IPS-18a (cell line): ENCODE data around the gene SLC25A30.
"Not testable (repeated sequence)": the region's sequence is repeated elsewhere in the genome, so short reads cannot be mapped to it uniquely, and the experiment has no call there.

Source experiments
- H3K27ac ChIP-seq: one replicate; pipeline ENCODE4 v1.5.1; 2013; ENCODE audit warnings: low read length
- H3K27me3 ChIP-seq: one replicate; pipeline ENCODE4 v1.6.1; 2013; ENCODE audit warnings: mild to moderate bottlenecking, low read length; ENCODE audit not compliant: control insufficient read depth, insufficient read depth
- H3K36me3 ChIP-seq: one replicate; pipeline ENCODE4 v1.6.1; 2013; ENCODE audit warnings: low read depth, low read length; ENCODE audit not compliant: control insufficient read depth
- H3K4me1 ChIP-seq: one replicate; pipeline ENCODE4 v1.6.1; 2013; ENCODE audit warnings: low read depth, low read length; ENCODE audit not compliant: control insufficient read depth
- H3K4me3 ChIP-seq: one replicate; pipeline ENCODE4 v1.5.1; 2013; ENCODE audit warnings: low read length
- H3K9ac ChIP-seq: one replicate; pipeline ENCODE4 v1.6.1; 2013; ENCODE audit warnings: mild to moderate bottlenecking, low read length, moderate library complexity
- H3K9me3 ChIP-seq: one replicate; pipeline ENCODE4 v1.6.1; 2013; ENCODE audit warnings: low read depth, low read length; ENCODE audit not compliant: control insufficient read depth

The SLC25A30 gene

DNA sequence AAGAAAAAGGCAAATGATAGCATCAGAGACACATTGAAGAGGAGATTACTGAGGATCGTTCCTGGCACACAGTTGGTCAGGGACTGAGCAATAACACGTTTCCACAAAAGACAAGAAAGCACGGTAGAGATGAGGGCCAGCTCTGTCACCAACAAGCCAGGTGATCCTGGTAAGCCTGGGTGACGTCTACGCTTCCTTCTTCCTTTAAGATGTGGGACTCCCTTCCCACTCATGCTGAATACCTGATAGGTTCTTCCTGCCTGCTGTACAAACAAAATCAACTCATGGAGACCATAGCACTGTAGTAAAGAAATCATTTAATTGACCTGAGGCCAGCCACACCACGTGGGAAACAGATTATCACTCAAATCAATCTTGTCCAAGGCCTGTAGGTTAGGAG is 26.9 kb upstream of the SLC25A30 start:
- H3K27ac ChIP-seq: no peak overlapping the region
- H3K9me3 ChIP-seq: no peaks in the 10 kb centered on the region
- no peak overlapping the region for H3K9ac ChIP-seq
- H3K27me3 ChIP-seq: no peaks in the 10 kb centered on the region
- no peaks in the 10 kb centered on the region for H3K4me1 ChIP-seq
- no peak overlapping the region for H3K4me3 ChIP-seq
- no peaks in the 10 kb centered on the region for H3K36me3 ChIP-seq

GRCh38 chr13:45441633-45442032 is 23.5 kb upstream of the SLC25A30 start:
- H3K36me3 ChIP-seq: no peaks in the 10 kb centered on the region
- H3K27ac ChIP-seq: no peak overlapping the region
- no peak overlapping the region for H3K4me3 ChIP-seq
- H3K27me3 ChIP-seq: no peaks in the 10 kb centered on the region
- H3K9me3 ChIP-seq: no peaks in the 10 kb centered on the region
- no peak overlapping the region for H3K9ac ChIP-seq
- no peaks in the 10 kb centered on the region for H3K4me1 ChIP-seq

- Histone ChIP-seq H3K36me3 (no peaks in the 10 kb centered on the region), H3K4me3 (no peak overlapping the region), H3K27me3 (no peaks in the 10 kb centered on the region), H3K9ac (no peak overlapping the region), H3K27ac (no peak overlapping the region), H3K9me3 (no peaks in the 10 kb centered on the region), H3K4me1 (no peaks in the 10 kb centered on the region)
Observed at GRCh38 chr13:45439781-45440462, 21.7 kb upstream of the SLC25A30 start.

DNA sequence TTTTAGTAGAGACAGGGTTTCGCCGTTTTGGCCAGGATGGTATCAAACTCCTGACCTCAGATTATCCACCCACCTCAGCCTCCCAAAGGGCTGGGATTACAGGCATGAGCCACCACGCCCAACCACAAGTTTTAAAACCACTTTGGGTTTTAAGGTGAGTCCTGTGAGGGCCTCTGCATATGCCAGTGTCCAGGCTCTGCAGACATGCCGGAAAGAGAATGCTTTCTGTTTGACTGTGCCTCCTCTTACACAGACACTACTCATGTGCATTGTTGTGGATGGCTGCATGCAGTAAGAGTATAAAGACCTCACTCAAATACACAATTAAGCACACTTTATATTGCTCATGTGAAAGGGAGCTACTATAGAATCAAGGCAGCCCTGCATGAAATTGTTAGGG is 20.8 kb upstream of the SLC25A30 start:
- no peaks in the 10 kb centered on the region for H3K27me3 ChIP-seq
- H3K36me3 ChIP-seq: no peaks in the 10 kb centered on the region
- H3K9ac ChIP-seq: no peak overlapping the region
- no peaks in the 10 kb centered on the region for H3K4me1 ChIP-seq
- no peak overlapping the region for H3K4me3 ChIP-seq
- no peaks in the 10 kb centered on the region for H3K9me3 ChIP-seq
- no peak overlapping the region for H3K27ac ChIP-seq

GRCh38 chr13:45437947-45438346 is 19.8 kb upstream of the SLC25A30 start:
- Histone ChIP-seq H3K9ac (no peak overlapping the region), H3K27ac (no peak overlapping the region), H3K36me3 (no peaks in the 10 kb centered on the region), H3K4me3 (no peak overlapping the region), H3K27me3 (no peaks in the 10 kb centered on the region), H3K9me3 (no peaks in the 10 kb centered on the region), H3K4me1 (no peaks in the 10 kb centered on the region)

- Histone ChIP-seq H3K4me1 (no peaks in the 10 kb centered on the region), H3K27me3 (no peaks in the 10 kb centered on the region), H3K27ac (no peak overlapping the region), H3K9me3 (no peaks in the 10 kb centered on the region), H3K36me3 (no peaks in the 10 kb centered on the region), H3K9ac (no peak overlapping the region), H3K4me3 (no peak overlapping the region)
Observed at GRCh38 chr13:45436953-45437352, 18.8 kb upstream of the SLC25A30 start.

DNA sequence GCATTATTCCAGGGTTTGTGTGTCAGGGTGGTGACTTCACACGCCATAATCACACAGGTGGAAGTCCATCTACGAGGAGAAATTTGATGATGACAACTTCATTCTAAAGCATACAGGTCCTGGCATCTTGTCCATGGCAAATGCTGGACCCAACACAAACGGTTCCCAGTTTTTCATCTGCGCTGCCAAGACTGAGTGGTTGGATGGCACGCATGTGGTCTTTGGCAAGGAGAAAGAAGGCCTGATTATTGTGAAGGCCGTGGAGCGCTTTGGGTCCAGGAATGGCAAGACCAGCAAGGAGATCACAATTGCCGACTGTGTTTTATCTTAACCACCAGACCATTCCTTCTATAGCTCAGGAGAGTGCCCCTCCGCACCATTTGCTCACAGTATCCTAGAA is 18.2 kb upstream of the SLC25A30 start:
- H3K9ac ChIP-seq: no peak overlapping the region
- no peaks in the 10 kb centered on the region for H3K9me3 ChIP-seq
- H3K27me3 ChIP-seq: no peaks in the 10 kb centered on the region
- H3K36me3 ChIP-seq: no peaks in the 10 kb centered on the region
- H3K27ac ChIP-seq: no peak overlapping the region
- H3K4me3 ChIP-seq: no peak overlapping the region
- H3K4me1 ChIP-seq: no peaks in the 10 kb centered on the region

- H3K4me1 ChIP-seq: no peaks in the 10 kb centered on the region
- no peak overlapping the region for H3K4me3 ChIP-seq
- no peaks in the 10 kb centered on the region for H3K36me3 ChIP-seq
Observed at GRCh38 chr13:45434556-45435371, 16.6 kb upstream of the SLC25A30 start.

GRCh38 chr13:45433381-45433790 is 15.2 kb upstream of the SLC25A30 start:
- H3K9me3 ChIP-seq: no peaks in the 10 kb centered on the region
- H3K9ac ChIP-seq: no peak overlapping the region
- H3K36me3 ChIP-seq: no peaks in the 10 kb centered on the region
- H3K4me3 ChIP-seq: no peak overlapping the region
- H3K27ac ChIP-seq: no peak overlapping the region
- no peaks in the 10 kb centered on the region for H3K27me3 ChIP-seq
- no peaks in the 10 kb centered on the region for H3K4me1 ChIP-seq

More at GRCh38 chr13:45434556-45435371, 16.6 kb upstream of the SLC25A30 start:
- H3K27me3 ChIP-seq: no peaks in the 10 kb centered on the region
- no peaks in the 10 kb centered on the region for H3K9me3 ChIP-seq
- no peak overlapping the region for H3K9ac ChIP-seq
- H3K27ac ChIP-seq: no peak overlapping the region

- no peak overlapping the region for H3K9ac ChIP-seq
- no peak overlapping the region for H3K4me3 ChIP-seq
- no peaks in the 10 kb centered on the region for H3K36me3 ChIP-seq
- no peaks in the 10 kb centered on the region for H3K9me3 ChIP-seq
- no peaks in the 10 kb centered on the region for H3K27me3 ChIP-seq
- no peaks in the 10 kb centered on the region for H3K4me1 ChIP-seq
- no peak overlapping the region for H3K27ac ChIP-seq
Observed at GRCh38 chr13:45432737-45433380, 14.7 kb upstream of the SLC25A30 start.

DNA sequence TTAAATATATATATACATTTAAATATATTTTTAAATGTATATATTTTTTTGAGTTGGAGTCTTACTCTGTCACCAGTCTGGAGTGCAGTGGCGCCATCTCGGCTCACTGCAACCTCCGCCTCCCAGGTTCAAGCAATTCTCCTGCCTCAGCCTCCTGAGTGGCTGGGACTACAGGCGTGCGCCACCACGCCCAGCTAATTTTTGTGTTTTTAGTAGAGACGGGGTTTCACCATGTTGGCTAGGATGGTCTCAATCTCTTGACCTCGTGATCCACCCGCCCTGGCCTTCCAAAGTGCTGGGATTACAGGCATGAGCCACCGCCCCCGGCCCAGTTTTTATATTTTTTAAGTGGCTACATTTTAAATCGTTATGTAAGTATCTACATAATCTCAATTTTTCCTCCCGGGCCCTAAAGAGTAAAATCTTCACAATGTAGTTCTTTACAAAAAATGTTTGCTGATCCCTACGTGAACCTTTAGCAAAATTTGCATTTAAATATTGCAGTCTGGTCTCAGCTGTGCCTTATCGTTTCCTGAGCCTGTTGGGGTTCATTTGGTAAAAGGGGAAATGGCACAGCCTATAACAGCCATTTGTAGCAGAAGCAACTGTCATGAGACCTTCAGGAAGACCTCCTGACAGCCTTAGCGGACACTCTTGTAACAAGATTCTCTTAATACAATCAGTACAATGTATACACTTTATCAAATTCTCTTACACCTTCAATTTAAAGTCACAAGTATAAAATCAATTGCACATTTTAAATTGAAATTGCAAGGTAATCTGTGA is 8.1 kb upstream of the SLC25A30 start:
- not testable (repeated sequence) for H3K9me3 ChIP-seq, H3K36me3 ChIP-seq, H3K4me3 ChIP-seq, H3K9ac ChIP-seq, H3K4me1 ChIP-seq, H3K27ac ChIP-seq, H3K27me3 ChIP-seq
